ENCODE data around the gene LMNTD2. TPM values are rescaled to one million over a fixed set of nuclear protein-coding genes. Genes with fewer than 3 reads are reported as not detected.

Gene LMNTD2
- polyA plus RNA-seq, 1 donor from 2014 or later = 0.61 TPM

- H2AFZ ChIP-seq (ENCODE audit: low read depth, low read length) = no peak overlapping the region
- TF ChIP-seq RAD21 (conservative IDR thresholded peaks at IDR 0.05) (no peak), MXI1 (conservative IDR thresholded peaks at IDR 0.05; ENCODE audit: poor library complexity, severe bottlenecking) (no peak), SMC3 (conservative IDR thresholded peaks at IDR 0.05; ENCODE audit: poor library complexity) (no peak), EP300 (conservative IDR thresholded peaks at IDR 0.05; ENCODE audit: poor library complexity, severe bottlenecking) (no peak), CTCF (IDR thresholded peaks at IDR 0.05; ENCODE audit: poor library complexity, severe bottlenecking) (no peak), REST (IDR thresholded peaks at IDR 0.05; ENCODE audit: borderline replicate concordance) (no peak), EZH2 (IDR thresholded peaks at IDR 0.05; ENCODE audit: borderline replicate concordance, insufficient read depth, low read length, poor library complexity, severe bottlenecking) (no peak), POLR2AphosphoS5 (IDR thresholded peaks at IDR 0.05) (no peak), TAF1 (IDR thresholded peaks at IDR 0.05; ENCODE audit: low read depth) (no peak)
- no peaks in the 10 kb centered on the region for H3K9me2 ChIP-seq (ENCODE audit: insufficient read depth, low read length)
- no peaks in the 10 kb centered on the region for H4K20me1 ChIP-seq (ENCODE audit: insufficient read depth)
- H3F3A ChIP-seq (ENCODE audit: insufficient read depth, low read length, poor library complexity, severe bottlenecking) = no peaks in the 10 kb centered on the region
- no peak overlapping the region for H3K4me2 ChIP-seq (ENCODE audit: low read length)
- no peaks in the 10 kb centered on the region for H3K27me3 ChIP-seq (ENCODE audit: insufficient read depth, low read depth, low read length)
- no peak overlapping the region for H3K9ac ChIP-seq (ENCODE audit: low read length)
- no peaks in the 10 kb centered on the region for H3K9me3 ChIP-seq (ENCODE audit: low read length)
- no peaks in the 10 kb centered on the region for H3K36me3 ChIP-seq (ENCODE audit: insufficient read depth, low read length)
- no peak overlapping the region for H3K27ac ChIP-seq (ENCODE audit: low read length)
- H3K79me2 ChIP-seq (replicated peaks; ENCODE audit: insufficient read depth, low read length) = no peaks in the 10 kb centered on the region
- no peak overlapping the region for H3K4me3 ChIP-seq (ENCODE audit: low read length)
Observed at GRCh38 chr11:528815-529727, 31.5 kb downstream of the LMNTD2 start.

- no peak for TF ChIP-seq REST (IDR thresholded peaks at IDR 0.05; ENCODE audit: borderline replicate concordance)
- no peak for TF ChIP-seq TAF1 (IDR thresholded peaks at IDR 0.05; ENCODE audit: low read depth)
- no peak for TF ChIP-seq SMC3 (conservative IDR thresholded peaks at IDR 0.05; ENCODE audit: poor library complexity)
- TF ChIP-seq RAD21 (conservative IDR thresholded peaks at IDR 0.05) = no peak
- TF ChIP-seq EZH2 (IDR thresholded peaks at IDR 0.05; ENCODE audit: borderline replicate concordance, insufficient read depth, low read length, poor library complexity, severe bottlenecking) = no peak
- Histone ChIP-seq H3K27ac (ENCODE audit: low read length) (no peak overlapping the region), H3K9me3 (ENCODE audit: low read length) (no peaks in the 10 kb centered on the region), H3K36me3 (ENCODE audit: insufficient read depth, low read length) (no peaks in the 10 kb centered on the region), H4K20me1 (ENCODE audit: insufficient read depth) (no peaks in the 10 kb centered on the region), H3K4me2 (ENCODE audit: low read length) (no peak overlapping the region), H3K9ac (ENCODE audit: low read length) (no peak overlapping the region), H3K9me2 (ENCODE audit: insufficient read depth, low read length) (no peaks in the 10 kb centered on the region), H3F3A (ENCODE audit: insufficient read depth, low read length, poor library complexity, severe bottlenecking) (no peaks in the 10 kb centered on the region), H3K27me3 (ENCODE audit: insufficient read depth, low read depth, low read length) (no peaks in the 10 kb centered on the region), H3K4me3 (ENCODE audit: low read length) (no peak overlapping the region), H2AFZ (ENCODE audit: low read depth, low read length) (no peak overlapping the region), H3K79me2 (replicated peaks; ENCODE audit: insufficient read depth, low read length) (no peaks in the 10 kb centered on the region)
Observed at GRCh38 chr11:528166-528814, 32.2 kb downstream of the LMNTD2 start.
